HepG2 (cell line): ENCODE results near the gene HCK. TPM values are rescaled to one million over a fixed set of nuclear protein-coding genes. Genes with fewer than 3 reads are reported as not detected.

Source experiments
- AHR ChIP-seq: IDR thresholded peaks from 2 replicates; pipeline ENCODE4 v1.6.1; 2018; ENCODE audit warnings: missing genetic modification reagents, missing compliant biosample characterization
- CCDC6 ChIP-seq: sonication (generic); formaldehyde crosslinking; IDR thresholded peaks from 2 replicates; pipeline ENCODE4 v1.8.1; 2022; ENCODE audit warnings: mild to moderate bottlenecking, missing genetic modification reagents, moderate library complexity
- CREM ChIP-seq, 2 experiments: sonication (generic) in 1 of 2; formaldehyde crosslinking in 1 of 2; IDR thresholded peaks; 2 replicates each; pipeline versions ENCODE4 v1.4.0 to v1.6.1; 2016 to 2020; ENCODE audit warnings: antibody characterized with exemption in 1 of 2, mild to moderate bottlenecking in 1 of 2, missing genetic modification reagents in 1 of 2
- DR1 ChIP-seq: sonication (generic); formaldehyde crosslinking; IDR thresholded peaks from 2 replicates; pipeline ENCODE4 v1.8.0; 2021; ENCODE audit warnings: mild to moderate bottlenecking, missing genetic modification reagents, inconsistent platforms
- DRAP1 ChIP-seq: IDR thresholded peaks from 2 replicates; pipeline ENCODE4 v1.6.1; 2016; ENCODE audit warnings: missing genetic modification reagents, missing compliant biosample characterization
- E2F2 ChIP-seq: sonication (generic); formaldehyde crosslinking; IDR thresholded peaks from 2 replicates; pipeline ENCODE4 v1.4.0; 2020; ENCODE audit warnings: missing genetic modification reagents, borderline replicate concordance
- EHMT2 ChIP-seq: fragments of 200-600 bp; sonication (generic); IDR thresholded peaks from 2 replicates; pipeline ENCODE4 v1.7.0; 2017; ENCODE audit warnings: antibody characterized with exemption, low read depth, low read length, borderline replicate concordance
- FIP1L1 ChIP-seq: fragments of 200-400 bp; formaldehyde crosslinking; IDR thresholded peaks from 2 replicates; pipeline ENCODE4 v1.6.1; 2018; ENCODE audit warnings: low read depth, mild to moderate bottlenecking, low read length, moderate library complexity, borderline replicate concordance; ENCODE audit not compliant: insufficient read depth
- GMEB1 ChIP-seq: sonication (generic); formaldehyde crosslinking; IDR thresholded peaks from 2 replicates; pipeline ENCODE4 v1.5.1; 2020; ENCODE audit warnings: missing genetic modification reagents, mild to moderate bottlenecking, borderline replicate concordance
- GTF3A ChIP-seq: sonication (generic); formaldehyde crosslinking; conservative IDR thresholded peaks from 2 replicates; pipeline ENCODE4 v1.4.0; 2020; ENCODE audit warnings: mild to moderate bottlenecking, missing genetic modification reagents
- HHEX ChIP-seq: IDR thresholded peaks from 2 replicates; pipeline ENCODE4 v1.6.1; 2016; ENCODE audit warnings: control low read depth
- IKZF1 ChIP-seq: fragments of 450-650 bp; IDR thresholded peaks from 2 replicates; pipeline ENCODE4 v1.7.1; 2016
- MATR3 ChIP-seq: sonication (generic); formaldehyde crosslinking; IDR thresholded peaks from 2 replicates; pipeline ENCODE4 v1.4.0; 2020; ENCODE audit warnings: missing genetic modification reagents
- TERF1 ChIP-seq: sonication (generic); formaldehyde crosslinking; IDR thresholded peaks from 2 replicates; pipeline ENCODE4 v1.8.0; 2022; ENCODE audit warnings: mild to moderate bottlenecking, missing genetic modification reagents, moderate library complexity
- U2AF2 ChIP-seq: fragments of 200-400 bp; formaldehyde crosslinking; IDR thresholded peaks from 2 replicates; pipeline ENCODE4 v1.6.1; 2017; ENCODE audit warnings: low read depth, mild to moderate bottlenecking, low read length
- ZBTB1 ChIP-seq: sonication (generic); formaldehyde crosslinking; IDR thresholded peaks from 2 replicates; pipeline ENCODE4 v1.4.0; 2020; ENCODE audit warnings: missing genetic modification reagents, borderline replicate concordance
- ZBTB49 ChIP-seq: sonication (generic); formaldehyde crosslinking; IDR thresholded peaks from 2 replicates; pipeline ENCODE4 v1.4.0; 2020; ENCODE audit warnings: missing genetic modification reagents, borderline replicate concordance
- ZKSCAN5 ChIP-seq: sonication (generic); formaldehyde crosslinking; IDR thresholded peaks from 2 replicates; pipeline ENCODE4 v1.5.1; 2020; ENCODE audit warnings: mild to moderate bottlenecking, missing genetic modification reagents
- ZNF24 ChIP-seq: fragments of 450-650 bp; IDR thresholded peaks from 2 replicates; pipeline ENCODE4 v1.6.1; 2017; ENCODE audit warnings: antibody characterized with exemption, mild to moderate bottlenecking
- ZNF580 ChIP-seq: IDR thresholded peaks from 2 replicates; pipeline ENCODE4 v1.6.1; 2016; ENCODE audit warnings: low read depth, borderline replicate concordance
- ZNF777 ChIP-seq: sonication (generic); formaldehyde crosslinking; IDR thresholded peaks from 2 replicates; pipeline ENCODE4 v1.4.0; 2020; ENCODE audit warnings: missing genetic modification reagents
- ZSCAN21 ChIP-seq: sonication (generic); formaldehyde crosslinking; IDR thresholded peaks from 2 replicates; pipeline ENCODE4 v1.8.0; 2022; ENCODE audit warnings: mild to moderate bottlenecking, missing genetic modification reagents, moderate library complexity, borderline replicate concordance
- polyA plus RNA-seq, 8 experiments: library from polyadenylated mRNA; depleted of rRNA in 3 of 8; stranded (reverse) in 7 of 8; unstranded in 1 of 8; fragments of >200 nt; fragmentation: Illumina TruSeq in 4 of 8; extraction: Trizol in 4 of 8; gene quantifications; 2 replicates each; pipeline versions ENCODE4 v1.2.1 to v1.2.3, GENCODE V29; 2011 to 2016; ENCODE audit warnings: low read depth in 4 of 8, missing spikeins in 1 of 8, mixed read lengths in 1 of 8; ENCODE audit not compliant: insufficient read depth in 1 of 8
- total RNA-seq, 5 experiments: library from RNA; depleted of rRNA; stranded (reverse); fragments of >200 nt; fragmentation: Illumina TruSeq; extraction: Trizol; gene quantifications; 2 replicates each; pipeline ENCODE4 v1.2.3, GENCODE V29; 2016; ENCODE audit warnings: low read depth in 1 of 5

The HCK gene
- total and polyA plus RNA-seq, 2 of the 13 experiments (the other 11 are each of a cell fraction or from before 2014, with no cell fraction given), result 0.04 TPM; not detected in 1

GRCh38 chr20:32109392-32110172 lies 57.5 kb downstream of the HCK start, which contains the start of gene TM9SF4 (continued):
- TF ChIP-seq ZNF24 (no peak), GMEB1 (CRISPR knock-in tag) (peak; percentile 99), DRAP1 (CRISPR knock-in tag) (peak; percentile 84), ZNF777 (CRISPR knock-in tag) (peak; percentile 67), ZBTB1 (CRISPR knock-in tag) (peak; percentile 48; the same call in 1 of the 2 replicates), ZBTB49 (CRISPR knock-in tag) (no peak), E2F2 (peak; percentile 98), EHMT2 (peak; percentile 100), ZKSCAN5 (no peak; the same call in 1 of the 2 replicates), IKZF1 (no peak), AHR (peak; percentile 94; the same call in 1 of the 2 replicates), U2AF2 (no peak), GTF3A (peak; percentile 95), ZSCAN21 (CRISPR knock-in tag) (no peak; the same call in 1 of the 2 replicates), DR1 (CRISPR knock-in tag) (peak; percentile 85), HHEX (CRISPR knock-in tag) (peak; percentile 26; the same call in 1 of the 2 replicates), FIP1L1 (no peak), CREM (IDR thresholded peaks at IDR 0.05) (peak; percentile 100), CREM (CRISPR knock-in tag; IDR thresholded peaks at IDR 0.05) (peak; percentile 81), ZNF580 (CRISPR knock-in tag) (peak; percentile 98), TERF1 (no peak), CCDC6 (CRISPR knock-in tag) (peak; percentile 59; the same call in 1 of the 2 replicates), MATR3 (no peak)
